NCI-H1105 (cell line): ENCODE results near the gene MAP7.

Source experiments
- DNase-seq: peaks from one replicate; lab custom pipeline; 2025; lab: John Stamatoyannopoulos, UW

The MAP7 gene

DNA sequence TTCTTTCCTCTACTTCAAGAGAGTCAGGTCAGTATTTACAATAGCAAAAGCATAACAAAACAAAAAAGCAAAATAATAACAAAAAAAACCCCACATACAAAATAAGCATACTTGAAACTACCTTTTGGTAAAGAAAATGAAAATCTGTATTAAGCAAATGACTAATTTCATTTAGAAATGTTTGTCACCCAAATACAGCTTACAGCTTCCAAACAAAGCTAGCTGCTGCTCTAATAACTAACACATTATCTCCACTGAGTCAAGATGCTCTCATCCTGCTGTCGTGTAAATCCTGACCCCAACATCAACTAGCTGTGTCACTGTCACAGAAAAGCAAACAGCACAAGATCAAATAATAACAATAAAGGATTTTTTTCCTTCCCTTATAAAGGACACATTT lies 21.7 kb downstream of the MAP7 start:
- DNase-seq: no peak

DNA sequence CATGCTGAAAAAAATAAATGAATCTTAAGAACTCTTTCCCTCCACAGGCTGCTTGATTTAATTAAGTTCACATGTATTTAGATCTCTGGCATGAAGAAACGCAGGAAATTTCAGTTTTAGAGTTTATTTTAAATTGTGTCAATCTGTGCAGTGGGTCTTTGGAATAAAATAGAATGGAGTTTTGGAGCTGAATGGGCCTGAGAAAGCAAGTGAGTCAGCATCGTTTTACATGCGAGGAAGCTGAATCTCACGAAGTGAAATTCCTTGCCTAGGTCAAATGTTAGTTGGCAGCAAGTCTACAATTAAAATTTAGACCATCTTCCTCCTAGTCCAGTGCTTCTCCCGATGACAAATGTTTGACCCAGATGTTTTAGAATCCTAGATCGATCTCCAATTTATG lies 22.4 kb downstream of the MAP7 start:
- no peak for DNase-seq

DNA sequence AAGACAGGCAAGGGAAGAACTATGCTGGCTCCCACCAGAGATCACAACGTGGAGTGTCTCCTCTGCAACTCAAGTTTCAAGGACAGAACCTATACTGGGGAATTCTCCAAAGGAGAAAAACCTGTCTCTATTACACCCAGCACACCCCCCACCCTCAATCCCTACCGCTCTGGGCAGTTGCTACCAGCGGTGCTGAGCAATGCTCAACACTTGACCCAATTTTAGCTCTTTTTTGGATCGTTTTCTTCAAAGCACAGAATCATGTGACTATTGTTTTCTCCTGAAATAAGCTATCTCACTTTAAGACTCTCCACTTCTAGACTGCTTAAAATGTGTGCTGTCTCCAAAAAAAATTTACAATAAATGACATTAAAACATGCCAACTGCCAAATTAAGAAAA lies 23.3 kb downstream of the MAP7 start:
- DNase-seq: no peak

DNA sequence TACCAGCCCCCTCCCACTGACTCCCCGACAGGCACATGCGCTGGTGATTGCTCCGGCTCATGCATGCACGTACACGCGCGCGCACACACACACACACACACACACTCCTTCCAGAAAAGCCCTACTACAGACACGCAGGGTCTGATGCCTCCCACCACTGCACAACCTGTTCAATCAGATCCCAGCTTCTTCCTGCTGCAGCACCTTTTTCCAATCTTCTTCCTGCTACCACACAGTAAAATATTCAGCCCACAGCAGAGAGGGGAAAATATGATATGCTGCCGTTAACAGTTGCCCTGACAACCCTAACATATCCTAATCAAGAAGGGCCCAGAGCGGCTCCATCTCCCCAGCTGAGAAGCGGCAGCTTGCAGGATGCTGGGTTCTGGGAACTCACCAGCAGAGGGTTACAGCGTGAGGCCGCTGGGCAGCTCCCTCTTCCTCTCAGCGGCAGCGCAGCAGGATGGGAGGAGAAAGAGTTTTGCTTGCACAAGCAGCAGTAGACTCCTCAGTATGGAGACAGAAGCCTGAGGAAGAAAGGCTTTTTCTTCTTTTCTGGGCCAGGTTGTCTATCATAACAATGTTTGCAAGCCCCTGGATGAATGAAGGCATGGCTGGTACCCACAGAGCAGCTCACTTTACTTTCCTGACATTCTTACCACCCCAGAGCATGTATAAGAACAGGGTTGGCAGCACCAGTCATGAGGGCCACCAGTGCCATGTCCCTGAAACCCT lies 23.9 kb downstream of the MAP7 start:
- DNase-seq: no peak

DNA sequence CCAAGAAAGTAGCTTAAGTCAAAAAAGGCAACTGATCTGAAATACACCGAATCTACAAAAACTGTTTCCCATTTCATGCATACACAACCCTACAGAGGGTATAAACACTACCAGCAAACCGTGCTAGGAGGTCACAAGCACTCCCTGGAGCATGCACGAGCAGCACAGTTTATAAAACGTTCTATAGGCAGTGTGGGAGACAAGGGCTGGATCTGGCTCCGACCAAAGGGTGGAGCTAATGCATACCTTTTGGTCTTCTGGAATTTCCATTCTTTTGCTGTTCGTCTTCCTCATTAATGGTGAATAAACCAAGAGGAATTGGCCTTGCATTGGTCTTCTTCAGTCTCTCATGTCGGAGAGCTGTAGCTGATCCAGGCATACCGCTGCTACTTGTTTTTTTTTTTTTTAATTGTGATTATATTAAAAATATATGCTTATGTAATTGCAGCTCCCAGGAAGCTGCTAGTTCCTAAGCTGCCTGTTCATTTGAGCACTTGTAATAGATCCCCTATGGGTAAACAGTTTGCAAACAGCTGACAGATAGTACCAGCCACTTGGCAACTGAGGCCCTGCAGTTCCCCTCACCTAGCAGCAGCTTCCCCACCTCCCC lies 24.5 kb downstream of the MAP7 start:
- no peak for DNase-seq

DNA sequence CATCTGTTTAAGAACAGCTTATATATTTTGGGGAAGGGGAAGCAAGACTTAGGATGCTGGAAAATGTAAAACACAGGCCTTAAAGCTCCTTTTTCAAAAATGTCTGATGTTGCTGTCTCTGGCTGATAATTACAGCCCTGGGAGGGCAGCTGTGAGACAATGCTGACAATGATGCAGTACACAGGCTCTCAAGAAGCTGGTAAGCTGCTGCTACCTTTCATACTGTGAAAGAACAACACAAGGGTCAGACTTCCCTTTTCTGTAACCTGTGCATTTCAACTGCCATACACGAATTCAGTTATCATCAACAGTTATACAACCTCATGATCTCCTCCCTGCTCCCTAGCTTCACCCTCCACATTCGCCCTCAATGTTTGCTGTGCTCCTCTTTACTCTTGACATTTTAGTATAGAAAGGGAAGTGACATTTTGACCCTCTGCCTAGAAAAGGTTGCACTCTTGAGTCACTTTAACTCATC lies 25.2 kb downstream of the MAP7 start:
- peak; percentile 11 for DNase-seq

DNA sequence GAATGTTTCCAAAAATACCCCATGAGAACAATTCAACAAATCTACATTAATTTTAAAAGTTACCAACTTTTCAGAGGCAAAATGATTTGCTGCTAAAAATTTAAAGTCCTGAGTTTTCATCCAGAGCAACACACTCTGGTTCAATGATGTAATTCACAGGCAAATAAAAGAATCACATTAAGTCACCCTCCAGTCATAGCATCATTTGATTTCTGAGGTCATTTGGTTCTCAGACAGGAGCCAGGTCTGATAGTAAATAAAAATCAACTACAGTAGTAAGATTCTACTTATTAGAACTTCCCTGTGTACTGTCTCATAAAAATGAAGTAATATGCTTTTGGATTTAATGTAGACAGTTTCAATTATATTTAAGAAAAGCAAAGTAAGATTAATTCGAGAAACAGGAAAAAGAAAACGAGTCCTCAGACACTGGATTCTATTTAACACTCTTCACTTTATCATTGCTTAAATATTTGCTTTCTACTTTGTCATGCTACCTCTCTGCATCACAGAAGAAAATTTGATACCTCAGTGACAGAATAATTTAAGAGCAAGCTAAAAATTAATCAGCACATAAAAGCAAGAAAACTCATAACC lies 25.8 kb downstream of the MAP7 start:
- no peak for DNase-seq

DNA sequence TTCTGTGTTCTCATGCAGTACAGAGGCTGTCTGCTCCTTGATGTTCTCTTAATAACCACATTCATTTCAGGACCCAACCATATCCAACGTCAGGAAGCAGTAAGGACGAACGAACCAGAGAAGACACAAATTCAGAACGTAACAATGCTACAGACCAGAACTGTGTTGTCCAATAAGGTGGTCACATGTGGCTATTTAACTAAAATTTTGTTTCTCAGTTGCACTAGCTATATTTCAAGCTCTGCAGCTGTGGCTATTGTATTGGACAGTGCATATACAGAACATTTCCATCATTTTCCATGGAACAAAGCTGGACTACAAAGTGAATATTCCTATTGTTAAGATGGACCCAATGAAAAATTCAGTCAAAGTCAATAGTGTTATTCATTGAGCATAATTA lies 27.0 kb downstream of the MAP7 start:
- DNase-seq: no peak

DNA sequence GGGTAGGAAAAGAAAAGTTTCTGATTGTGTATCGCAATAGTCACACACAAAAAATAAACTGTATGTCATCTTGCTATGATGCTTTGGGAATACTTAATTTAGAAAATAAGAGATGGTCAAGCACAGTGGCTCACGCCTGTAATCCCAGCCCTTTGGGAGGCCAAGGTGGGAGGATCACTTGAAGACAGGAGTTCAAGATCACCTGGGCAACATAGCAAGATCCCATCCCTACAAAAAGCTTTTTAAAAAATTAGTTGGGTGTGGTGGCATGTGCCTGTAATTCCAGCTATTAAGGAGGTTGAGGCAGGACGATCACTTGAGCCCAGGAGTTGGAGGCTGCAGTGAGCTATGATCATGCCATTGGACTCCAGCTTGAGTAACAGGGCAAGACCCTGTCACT lies 27.6 kb downstream of the MAP7 start:
- DNase-seq: no peak

DNA sequence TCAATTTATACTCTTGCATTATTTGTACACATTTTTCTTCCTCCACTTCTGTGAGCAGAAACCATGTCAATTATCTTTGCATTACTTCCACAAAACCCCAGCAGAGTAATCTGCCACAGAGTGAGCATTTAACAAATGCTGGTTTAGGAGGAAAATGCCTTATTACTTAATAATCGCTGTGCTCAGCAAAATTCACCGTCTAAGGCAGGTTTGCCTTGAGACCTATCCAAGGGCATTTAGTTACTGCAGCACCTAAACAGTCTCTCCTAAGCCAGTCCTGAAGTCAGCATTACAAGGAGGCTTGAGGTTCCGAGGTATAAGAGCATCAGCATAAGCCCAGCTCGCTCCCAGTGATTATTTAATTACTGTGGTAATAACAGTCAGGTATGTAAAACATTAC lies 28.3 kb downstream of the MAP7 start:
- DNase-seq: no peak

DNA sequence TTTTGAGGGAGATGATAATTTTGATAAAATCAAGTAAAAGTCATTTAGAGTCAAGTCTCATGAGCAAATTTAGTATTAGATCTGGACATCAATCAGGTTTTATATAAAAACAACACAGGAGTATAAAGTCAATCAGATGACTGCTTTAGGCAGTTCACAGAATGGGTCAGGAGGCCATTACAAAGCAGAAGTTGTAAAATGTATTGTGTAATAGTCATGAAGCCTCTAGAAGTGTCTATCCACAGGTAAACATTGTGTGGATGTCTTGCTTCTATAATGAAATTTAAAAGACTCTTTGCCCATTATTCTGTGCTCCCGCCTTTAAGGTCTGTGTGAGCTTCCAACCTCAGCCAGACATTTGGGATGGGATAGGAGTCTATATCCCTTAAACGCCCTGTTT lies 28.8 kb downstream of the MAP7 start:
- DNase-seq: no peak

DNA sequence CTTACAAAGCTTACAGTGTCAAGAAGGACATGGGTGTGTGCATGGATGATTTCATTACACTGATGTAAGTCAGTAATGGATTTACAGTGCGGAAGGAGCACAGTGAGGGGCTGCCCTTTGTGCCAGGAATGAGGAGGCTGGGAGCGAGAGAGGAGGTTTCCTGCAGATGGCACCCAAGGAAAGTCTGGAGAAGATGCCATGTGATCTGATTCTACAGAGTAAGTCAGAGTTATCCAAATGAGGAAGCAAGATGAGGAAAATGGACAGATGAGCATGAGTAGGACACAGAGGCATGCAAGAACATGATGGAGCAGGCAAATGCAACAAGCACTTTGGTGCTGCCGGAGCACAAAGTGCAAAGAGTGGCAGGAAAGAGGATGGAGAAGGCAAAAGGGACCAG lies 29.7 kb downstream of the MAP7 start:
- no peak for DNase-seq

DNA sequence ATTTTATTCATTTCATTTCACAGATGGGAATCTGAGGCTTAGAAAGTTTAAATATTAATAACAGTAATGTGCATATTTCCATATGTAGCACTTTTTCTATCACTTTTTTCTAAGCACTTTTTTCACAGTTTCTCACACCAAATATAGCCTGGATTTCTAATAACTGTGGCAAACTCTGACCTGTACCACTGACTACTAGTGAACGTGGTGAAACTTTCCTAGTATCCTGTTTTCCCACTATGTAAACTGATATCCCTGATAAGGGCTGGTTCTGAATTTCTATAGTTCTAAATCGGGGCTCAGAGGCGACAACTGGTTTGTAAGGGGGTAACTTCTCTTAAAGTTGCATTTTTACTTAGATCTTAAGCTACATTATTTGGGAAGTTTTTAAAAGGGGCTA lies 32.6 kb downstream of the MAP7 start:
- no peak for DNase-seq

DNA sequence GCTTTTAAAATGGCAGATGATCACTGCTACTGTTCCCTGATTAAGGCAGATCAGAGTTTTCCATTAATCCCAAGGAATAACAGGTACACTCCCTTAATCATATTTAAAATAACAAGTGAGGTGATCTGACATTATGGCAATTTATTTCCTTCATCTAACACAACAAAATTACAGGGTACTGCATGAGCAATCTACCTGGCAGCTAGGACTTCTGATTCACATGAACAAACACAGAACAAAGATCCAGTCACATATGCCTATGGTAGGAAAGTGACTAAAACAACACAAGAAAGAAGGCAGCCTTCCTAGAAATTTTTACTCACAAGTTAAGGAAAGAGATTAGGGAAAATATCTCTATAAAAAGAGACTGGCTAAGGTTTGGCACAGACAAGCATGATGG lies 33.2 kb downstream of the MAP7 start:
- DNase-seq: no peak

DNA sequence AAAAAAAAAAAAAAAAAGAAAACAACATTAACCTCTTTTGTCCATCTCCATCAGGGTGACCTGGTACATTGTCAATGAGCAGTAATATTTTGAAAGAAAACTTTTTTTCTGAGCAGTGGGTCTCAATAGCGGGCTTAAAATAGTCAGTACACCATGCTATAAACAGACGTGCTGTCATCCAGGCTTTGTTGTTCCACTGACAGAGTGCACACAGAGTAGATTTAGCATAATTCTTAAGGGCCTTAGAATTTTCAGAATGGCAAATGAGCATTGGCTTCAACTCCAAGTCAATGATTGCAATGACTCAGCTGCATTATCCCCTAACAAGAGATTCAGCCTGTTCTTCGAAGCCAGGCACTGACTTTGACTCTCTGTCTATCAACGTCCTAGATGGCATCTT lies 35.6 kb downstream of the MAP7 start:
- no peak for DNase-seq

DNA sequence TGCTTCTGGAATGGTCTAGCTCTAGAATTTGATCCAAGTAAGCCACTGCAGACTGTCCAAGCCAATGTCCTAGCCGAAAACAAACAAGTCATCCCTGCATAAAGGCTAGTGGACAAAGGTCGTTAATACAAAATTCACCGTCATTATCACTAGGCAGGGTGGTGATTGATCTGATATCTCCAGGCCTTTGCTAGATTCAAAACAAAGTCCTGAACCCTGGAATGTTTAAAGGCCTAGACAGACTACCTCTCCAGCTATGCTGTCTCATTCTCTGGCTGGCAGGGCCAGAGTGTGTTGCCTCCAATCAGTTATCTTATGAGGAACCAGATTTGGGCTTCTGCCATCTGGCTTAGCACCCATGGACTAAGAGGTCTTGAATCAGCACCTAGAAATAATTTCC lies 38.3 kb downstream of the MAP7 start:
- DNase-seq: no peak

DNA sequence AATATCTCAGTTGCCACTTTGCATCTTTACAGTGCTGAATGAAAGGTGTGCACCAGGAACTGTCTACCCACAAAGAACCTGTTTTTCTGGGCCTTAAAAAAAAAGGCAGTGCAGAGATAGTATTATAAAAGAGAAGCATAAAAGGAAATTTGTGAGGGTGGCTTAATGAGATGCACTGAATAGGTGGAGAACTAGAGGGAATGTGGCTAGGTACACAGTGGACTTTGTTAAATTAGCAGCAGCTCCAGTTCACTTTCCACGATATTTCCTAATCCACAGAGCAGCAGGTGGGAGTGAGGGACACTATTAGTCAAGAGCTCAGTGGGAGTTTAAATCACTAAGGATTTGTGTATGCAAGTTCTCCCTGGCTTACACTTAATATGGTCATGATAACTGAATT lies 38.8 kb downstream of the MAP7 start:
- no peak for DNase-seq

DNA sequence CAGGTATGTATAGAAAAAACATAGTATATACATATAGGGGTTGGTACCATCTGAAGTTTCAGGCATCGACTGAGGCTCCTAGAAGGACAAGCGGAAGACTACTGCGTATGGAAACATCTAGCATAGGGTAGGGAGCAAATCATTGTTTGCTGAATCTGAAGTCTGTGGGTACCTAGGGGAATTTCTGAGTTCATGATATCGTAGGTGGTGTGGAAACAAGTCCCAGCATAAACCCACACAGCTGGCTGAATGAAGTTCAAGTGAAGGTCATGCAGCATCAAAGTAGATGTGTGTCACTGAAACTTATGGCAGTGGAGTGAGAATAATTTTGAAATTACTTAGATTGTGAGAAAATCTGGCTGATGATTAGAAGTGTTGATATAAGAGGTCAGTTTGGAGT lies 39.4 kb downstream of the MAP7 start:
- DNase-seq: no peak

DNA sequence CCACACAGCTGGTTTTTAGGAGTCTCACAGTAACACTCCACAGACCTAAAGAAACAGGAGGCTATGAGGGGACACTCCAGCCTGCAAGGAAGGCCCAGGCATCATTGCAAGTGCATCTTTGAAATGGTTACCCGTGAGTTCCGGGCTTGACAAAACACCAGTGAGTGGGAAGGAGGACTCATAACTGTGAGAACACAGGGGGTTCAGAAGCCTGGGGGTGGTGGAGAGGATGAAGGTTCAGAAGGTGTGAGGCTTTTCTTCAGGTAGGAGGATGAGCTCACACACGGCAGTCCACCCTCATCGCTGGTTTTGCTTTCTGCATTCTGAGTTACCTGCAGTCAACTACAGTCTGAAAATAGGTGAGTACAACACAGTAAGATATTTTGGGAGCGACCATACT lies 39.9 kb downstream of the MAP7 start:
- no peak for DNase-seq

DNA sequence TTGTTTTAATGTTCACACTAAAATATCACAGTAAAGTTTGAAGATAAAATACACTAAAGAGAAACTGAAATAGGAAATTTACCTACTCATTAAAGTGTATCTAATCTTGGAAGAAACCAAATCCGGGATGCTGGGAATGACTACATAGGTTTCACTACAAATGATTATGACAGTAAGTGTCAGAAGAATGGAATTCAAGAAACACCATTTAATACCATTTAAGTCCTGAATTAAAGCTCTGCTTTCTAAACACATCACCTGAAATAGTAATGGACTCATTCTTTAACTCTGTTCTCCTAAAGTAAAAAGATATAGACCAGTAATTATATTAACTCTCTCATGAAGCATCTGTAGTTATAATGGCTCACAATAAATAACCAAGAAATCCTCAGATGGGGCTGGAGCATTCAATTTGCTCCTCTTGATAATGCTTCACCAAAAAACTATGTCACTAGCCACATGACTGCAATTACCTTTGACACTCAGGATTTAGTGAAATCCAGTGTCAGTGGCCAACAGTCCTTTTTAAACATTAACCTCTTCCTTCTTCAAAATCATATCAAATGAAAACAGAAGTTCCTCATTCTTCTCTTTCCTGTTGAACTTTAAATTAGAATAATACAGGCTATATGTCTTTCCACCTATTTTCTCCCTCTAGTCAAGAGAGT lies 41.4 kb downstream of the MAP7 start:
- DNase-seq: no peak

DNA sequence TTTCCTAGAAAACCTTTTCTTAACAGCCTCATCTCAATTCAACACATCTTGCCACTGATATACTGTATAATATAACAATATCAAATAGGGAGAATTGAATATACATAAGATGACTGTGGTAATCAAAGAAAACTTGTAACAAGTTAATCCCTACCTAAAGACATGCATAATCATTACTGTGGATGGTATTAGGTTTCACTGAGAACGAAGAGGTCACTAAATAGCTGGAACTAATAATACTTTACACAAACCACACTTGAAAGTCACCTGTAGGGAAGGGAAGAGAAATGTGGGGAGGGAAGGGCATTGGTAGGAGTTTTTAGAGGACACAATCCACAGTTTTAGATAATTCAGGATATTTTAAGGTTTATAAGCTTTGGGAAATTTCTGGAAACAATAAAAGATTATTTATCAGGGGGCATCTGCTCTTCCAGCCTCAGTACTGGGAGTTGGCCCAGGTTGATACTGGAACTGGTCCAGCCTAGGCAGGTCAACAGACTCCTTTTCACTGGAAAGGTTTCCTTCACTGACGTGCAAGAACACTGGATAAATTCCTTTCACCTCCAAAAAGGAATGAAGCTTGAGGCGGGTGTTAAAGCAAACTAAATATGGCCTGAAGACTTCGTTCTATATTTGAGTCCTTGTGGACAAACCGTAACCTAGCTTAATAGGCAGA lies 44.0 kb downstream of the MAP7 start:
- DNase-seq: no peak

DNA sequence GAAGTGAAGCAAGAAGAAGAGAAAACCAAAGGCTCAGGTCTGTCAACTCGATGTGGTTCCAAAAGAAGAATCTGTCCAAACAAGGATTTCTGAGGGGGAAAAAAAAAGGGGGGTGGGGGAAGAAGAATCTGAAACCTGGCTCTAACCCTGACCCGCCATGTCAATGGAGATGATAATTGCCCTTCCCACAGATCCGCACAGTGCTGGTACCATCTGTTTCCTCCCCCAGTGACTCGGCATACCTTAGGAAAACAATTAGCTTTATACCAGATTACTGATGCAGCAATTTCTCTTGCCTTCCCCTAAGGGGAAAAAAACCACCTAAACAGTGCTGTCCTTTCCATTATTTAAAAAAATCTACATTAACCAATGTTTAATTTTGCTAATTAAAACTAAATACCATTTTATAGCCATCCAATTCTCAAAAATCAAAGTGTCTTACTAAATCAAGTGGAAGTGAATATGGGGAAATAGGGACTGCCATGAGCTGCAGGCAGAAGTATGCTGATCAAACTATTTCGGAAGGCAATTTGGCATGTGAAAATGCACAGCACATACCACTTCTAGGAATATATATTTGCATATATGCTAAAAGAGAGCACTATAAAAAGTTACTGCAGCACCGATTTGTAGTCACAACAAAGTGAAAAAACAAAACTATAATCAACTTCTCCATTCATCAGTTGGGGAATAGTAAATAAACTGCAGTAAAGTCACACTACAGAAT lies 46.8 kb downstream of the MAP7 start:
- no peak for DNase-seq
